ENCODE data around the gene OXTR. TPM values are rescaled to one million over a fixed set of nuclear protein-coding genes. Genes with fewer than 3 reads are reported as not detected.

The OXTR gene
- total RNA-seq, 1 donor from 2014 or later, result 0.50 TPM

DNA sequence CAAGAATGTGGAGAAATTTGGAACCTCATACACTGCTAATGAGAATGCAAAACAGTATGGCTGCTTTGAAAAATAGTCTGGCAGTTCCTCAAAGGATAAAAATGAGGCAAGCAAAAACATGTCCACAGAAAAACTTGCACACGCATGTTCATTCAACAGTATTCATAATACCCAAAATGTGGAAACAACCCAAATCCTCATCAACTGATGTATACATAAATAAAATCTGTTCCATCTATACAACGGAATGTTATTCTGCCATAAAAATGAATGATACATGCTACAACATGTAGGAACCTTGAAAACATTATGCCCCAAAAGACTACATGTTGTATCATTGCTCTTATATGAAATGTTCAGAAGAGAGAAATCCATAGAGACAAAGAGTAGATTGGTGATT, 36.4 kb upstream of the OXTR start:
- TF ChIP-seq, protein P1, sequence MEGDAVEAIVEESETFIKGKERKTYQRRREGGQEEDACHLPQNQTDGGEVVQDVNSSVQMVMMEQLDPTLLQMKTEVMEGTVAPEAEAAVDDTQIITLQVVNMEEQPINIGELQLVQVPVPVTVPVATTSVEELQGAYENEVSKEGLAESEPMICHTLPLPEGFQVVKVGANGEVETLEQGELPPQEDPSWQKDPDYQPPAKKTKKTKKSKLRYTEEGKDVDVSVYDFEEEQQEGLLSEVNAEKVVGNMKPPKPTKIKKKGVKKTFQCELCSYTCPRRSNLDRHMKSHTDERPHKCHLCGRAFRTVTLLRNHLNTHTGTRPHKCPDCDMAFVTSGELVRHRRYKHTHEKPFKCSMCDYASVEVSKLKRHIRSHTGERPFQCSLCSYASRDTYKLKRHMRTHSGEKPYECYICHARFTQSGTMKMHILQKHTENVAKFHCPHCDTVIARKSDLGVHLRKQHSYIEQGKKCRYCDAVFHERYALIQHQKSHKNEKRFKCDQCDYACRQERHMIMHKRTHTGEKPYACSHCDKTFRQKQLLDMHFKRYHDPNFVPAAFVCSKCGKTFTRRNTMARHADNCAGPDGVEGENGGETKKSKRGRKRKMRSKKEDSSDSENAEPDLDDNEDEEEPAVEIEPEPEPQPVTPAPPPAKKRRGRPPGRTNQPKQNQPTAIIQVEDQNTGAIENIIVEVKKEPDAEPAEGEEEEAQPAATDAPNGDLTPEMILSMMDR (IDR thresholded peaks at IDR 0.05), result no peak
- Histone ChIP-seq H3K4me3 (no peak overlapping the region), H3K4me1 (no peaks in the 10 kb centered on the region), H3K27me3 (ENCODE audit: low read depth) (no peaks in the 10 kb centered on the region), H3K27ac (no peak overlapping the region), H3K36me3 (no peaks in the 10 kb centered on the region), H3K9me3 (peaks cover 4% of the 10 kb centered on the region)
- no peak for ATAC-seq
- DNase-seq, result no peak
- intact Hi-C loops (cut with DNase I), result no loop called here

DNA sequence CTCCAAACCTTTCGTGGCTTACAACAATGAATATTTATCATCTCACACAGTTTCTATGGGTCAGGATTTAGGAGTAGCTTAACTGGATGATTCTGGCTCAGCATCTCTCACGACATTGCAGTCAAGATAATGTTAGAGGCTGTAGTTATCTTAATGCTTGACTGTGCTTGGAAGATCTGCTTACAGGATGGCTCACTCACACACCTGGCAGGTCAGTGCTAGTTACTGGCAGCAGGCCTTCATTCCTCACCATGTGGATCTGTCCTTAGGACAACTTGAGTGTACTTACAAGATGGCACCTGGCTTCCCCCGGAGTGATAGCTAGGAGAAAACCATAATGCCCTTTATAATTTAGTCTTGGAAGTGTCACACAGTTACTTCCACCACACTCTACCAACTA, 32.8 kb upstream of the OXTR start:
- no peak for DNase-seq
- TF ChIP-seq, protein P1 (IDR thresholded peaks at IDR 0.05), result no peak
- Histone ChIP-seq H3K9me3 (peaks cover 11% of the 10 kb centered on the region), H3K36me3 (no peaks in the 10 kb centered on the region), H3K4me3 (no peak overlapping the region), H3K27me3 (ENCODE audit: low read depth) (no peaks in the 10 kb centered on the region), H3K27ac (no peak overlapping the region), H3K4me1 (no peaks in the 10 kb centered on the region)
- intact Hi-C loops (cut with DNase I), result no loop called here
- no peak for ATAC-seq

DNA sequence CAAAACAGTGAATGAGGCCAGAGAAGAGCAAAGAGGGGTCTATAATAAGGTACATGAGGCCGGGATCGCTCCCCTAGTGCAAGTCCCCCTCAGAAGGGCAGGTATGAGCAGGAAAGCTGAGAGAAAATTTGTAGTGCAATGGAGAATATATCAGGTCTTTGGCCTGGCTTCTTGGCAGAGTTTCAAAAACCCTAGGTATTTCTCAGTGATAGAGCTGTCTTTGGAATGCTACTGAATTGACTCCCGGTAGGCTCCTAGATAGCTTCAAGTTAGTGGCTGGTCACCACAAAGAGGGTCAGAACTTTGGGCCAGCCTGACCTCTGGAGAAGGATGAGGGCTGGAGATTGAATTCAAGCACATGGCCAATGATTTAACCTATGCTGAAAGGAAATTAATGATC, 30.6 kb upstream of the OXTR start:
- DNase-seq (no peak), ATAC-seq (no peak)
- intact Hi-C loops (cut with DNase I), result no loop called here
- Histone ChIP-seq H3K4me3 (no peak overlapping the region), H3K4me1 (no peaks in the 10 kb centered on the region), H3K9me3 (peaks cover 11% of the 10 kb centered on the region), H3K27ac (no peak overlapping the region), H3K36me3 (no peaks in the 10 kb centered on the region), H3K27me3 (ENCODE audit: low read depth) (no peaks in the 10 kb centered on the region)
- TF ChIP-seq, protein P1 (IDR thresholded peaks at IDR 0.05), result no peak

DNA sequence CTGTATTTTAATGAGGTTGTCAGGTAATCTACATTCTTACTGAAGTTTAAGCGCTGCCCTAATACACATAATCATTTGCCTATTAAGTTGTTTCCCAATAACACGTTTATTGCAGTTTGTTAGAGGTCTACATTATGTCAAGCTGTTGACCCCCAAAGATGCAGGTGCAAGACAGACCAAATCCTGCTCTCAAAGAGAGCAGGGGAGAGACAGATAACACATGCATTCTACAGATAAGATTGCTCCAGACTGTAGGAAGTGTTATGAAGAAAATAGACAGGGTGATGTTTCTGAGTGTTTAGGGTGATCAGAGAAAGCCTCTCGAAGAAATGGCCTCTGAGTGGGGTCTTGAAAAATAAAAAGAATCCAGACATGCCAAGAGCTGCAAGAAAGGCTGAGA, 24.8 kb upstream of the OXTR start:
- TF ChIP-seq, protein P1 (IDR thresholded peaks at IDR 0.05), result no peak

DNA sequence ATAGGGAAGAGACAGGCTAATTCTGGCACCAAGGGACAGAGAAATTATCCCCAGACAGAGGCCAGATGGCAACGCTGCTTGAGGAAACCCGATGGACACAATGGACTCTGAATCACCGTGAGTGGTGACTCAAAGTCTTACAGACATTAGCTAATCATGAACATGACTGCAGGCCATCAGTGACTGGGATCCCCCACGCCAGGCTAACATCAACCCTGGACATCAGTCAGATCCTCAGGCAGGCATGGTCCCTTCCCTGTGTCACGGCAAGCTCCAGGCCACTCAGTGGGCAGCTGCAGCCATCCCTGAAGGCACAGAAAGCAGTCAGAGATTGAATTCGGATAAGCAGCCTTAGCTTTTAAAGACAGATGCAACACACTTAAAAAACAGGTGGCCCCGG, 23.8 kb upstream of the OXTR start:
- TF ChIP-seq, protein P1 (IDR thresholded peaks at IDR 0.05), result no peak
- Histone ChIP-seq H3K27ac (no peak overlapping the region), H3K9me3 (peaks cover 16% of the 10 kb centered on the region), H3K36me3 (no peaks in the 10 kb centered on the region), H3K27me3 (ENCODE audit: low read depth) (no peaks in the 10 kb centered on the region), H3K4me1 (no peaks in the 10 kb centered on the region), H3K4me3 (no peak overlapping the region)
- intact Hi-C loops (cut with DNase I), result no loop called here
- DNase-seq (no peak), ATAC-seq (no peak)

More for the DNA sequence above, 24.8 kb upstream of the OXTR start:
- ATAC-seq (no peak), DNase-seq (no peak)
- Histone ChIP-seq H3K9me3 (peaks cover 9% of the 10 kb centered on the region), H3K4me3 (no peak overlapping the region), H3K4me1 (no peaks in the 10 kb centered on the region), H3K27me3 (ENCODE audit: low read depth) (no peaks in the 10 kb centered on the region), H3K36me3 (no peaks in the 10 kb centered on the region), H3K27ac (no peak overlapping the region)
- intact Hi-C loops (cut with DNase I), result no loop called here

DNA sequence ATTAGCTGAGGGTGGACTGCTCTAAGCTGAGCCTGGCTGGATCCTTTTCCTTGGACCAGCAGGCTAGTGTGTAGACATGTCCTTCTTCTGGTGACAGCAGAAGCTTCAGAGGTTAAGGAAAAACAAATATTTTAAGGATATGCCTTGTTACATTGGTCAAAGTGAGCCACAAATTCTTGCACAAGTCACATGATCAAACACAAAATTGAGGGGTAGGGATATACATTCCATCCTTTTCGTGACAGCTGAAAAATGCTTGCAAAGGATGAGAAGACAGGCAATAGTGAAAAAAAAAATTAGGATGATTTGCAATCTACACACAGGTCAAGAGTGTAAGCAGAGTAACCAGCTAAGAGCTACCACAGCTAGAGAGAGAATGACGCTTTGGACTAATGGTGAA, 21.1 kb upstream of the OXTR start:
- TF ChIP-seq, protein P1 (IDR thresholded peaks at IDR 0.05), result no peak
- no peak for DNase-seq
- no peaks in the 10 kb centered on the region for H3K36me3 ChIP-seq
- H3K27ac ChIP-seq, result no peak overlapping the region
- no peak overlapping the region for H3K4me3 ChIP-seq
- no peaks in the 10 kb centered on the region for H3K27me3 ChIP-seq (ENCODE audit: low read depth)
- intact Hi-C loops (cut with DNase I), result no loop called here
- H3K9me3 ChIP-seq, result peaks cover 16% of the 10 kb centered on the region
- ATAC-seq, result no peak
- H3K4me1 ChIP-seq, result no peaks in the 10 kb centered on the region

Measured in lower lobe of right lung (tissue), 2 donors.